Hepatocyte (in vitro differentiated cells): ENCODE measurements around the gene MDFI.

Experiments
- EZH2 ChIP-seq: fragments of 200-600 bp; sonication (generic); IDR thresholded peaks from 2 replicates; pipeline ENCODE4 v1.6.1; 2016; ENCODE audit warnings: antibody characterized with exemption, mild to moderate bottlenecking, borderline replicate concordance
- TF ChIP-seq, protein P1 (sequence below): fragments of 200-600 bp; sonication (generic); IDR thresholded peaks from 2 replicates; pipeline ENCODE4 v1.5.1; 2016; ENCODE audit warnings: antibody characterized with exemption, mild to moderate bottlenecking; ENCODE audit not compliant: poor library complexity

- TF ChIP-seq EZH2: no peak
- TF ChIP-seq, protein P1, sequence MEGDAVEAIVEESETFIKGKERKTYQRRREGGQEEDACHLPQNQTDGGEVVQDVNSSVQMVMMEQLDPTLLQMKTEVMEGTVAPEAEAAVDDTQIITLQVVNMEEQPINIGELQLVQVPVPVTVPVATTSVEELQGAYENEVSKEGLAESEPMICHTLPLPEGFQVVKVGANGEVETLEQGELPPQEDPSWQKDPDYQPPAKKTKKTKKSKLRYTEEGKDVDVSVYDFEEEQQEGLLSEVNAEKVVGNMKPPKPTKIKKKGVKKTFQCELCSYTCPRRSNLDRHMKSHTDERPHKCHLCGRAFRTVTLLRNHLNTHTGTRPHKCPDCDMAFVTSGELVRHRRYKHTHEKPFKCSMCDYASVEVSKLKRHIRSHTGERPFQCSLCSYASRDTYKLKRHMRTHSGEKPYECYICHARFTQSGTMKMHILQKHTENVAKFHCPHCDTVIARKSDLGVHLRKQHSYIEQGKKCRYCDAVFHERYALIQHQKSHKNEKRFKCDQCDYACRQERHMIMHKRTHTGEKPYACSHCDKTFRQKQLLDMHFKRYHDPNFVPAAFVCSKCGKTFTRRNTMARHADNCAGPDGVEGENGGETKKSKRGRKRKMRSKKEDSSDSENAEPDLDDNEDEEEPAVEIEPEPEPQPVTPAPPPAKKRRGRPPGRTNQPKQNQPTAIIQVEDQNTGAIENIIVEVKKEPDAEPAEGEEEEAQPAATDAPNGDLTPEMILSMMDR: no peak
Observed at GRCh38 chr6:41630946-41631345, 7.3 kb upstream of the MDFI start.
